GM12892 (cell line): ENCODE measurements around the gene BUB1B.

Experiments used
- POLR2A ChIP-seq: IDR thresholded peaks from 2 replicates; pipeline ENCODE4 v1.6.1; 2011; ENCODE audit warnings: low read depth, low read length, control low read depth
- POLR2AphosphoS5 ChIP-seq: IDR thresholded peaks from 2 replicates; pipeline ENCODE4 v1.6.1; 2011; ENCODE audit warnings: low read depth, low read length, control low read depth
- TAF1 ChIP-seq: IDR thresholded peaks from 2 replicates; pipeline ENCODE4 v1.6.1; 2011; ENCODE audit warnings: low read depth, mild to moderate bottlenecking, control low read depth, low read length, borderline replicate concordance

- no peak for TF ChIP-seq POLR2A
- no peak for TF ChIP-seq POLR2AphosphoS5
- no peak for TF ChIP-seq TAF1
These were observed 87.3 kb downstream of the BUB1B start for GRCh38 chr15:40248006-40248783.
